GM12878 (cell line): ENCODE measurements around the gene MYH7B. TPM values are rescaled to one million over a fixed set of nuclear protein-coding genes. Genes with fewer than 3 reads are reported as not detected.

Experiments used
- ATAC-seq: fragments of 200-7000 bp; cut with Tn5 transposase; 3 replicates; pipeline ENCODE4 v1.9.1; 2020; ENCODE audit warnings: mild to moderate bottlenecking, moderate library complexity
- BruUV-seq: library from RNA; stranded (reverse); fragments of 400-500 nt; replicated peaks from 2 replicates; lab custom pipeline; 2021; lab: Mats Ljungman, UMichigan
- CTCF ChIA-PET: fragments of 300-600 bp; sonication (Branson Sonifier 250); formaldehyde crosslinking; extraction: SDS; loops from one replicate; lab custom pipeline; 2021; ENCODE audit warnings: inconsistent platforms; lab: Yijun Ruan, JAX
- POLR2A ChIA-PET: fragments of 350-600 bp; formaldehyde crosslinking; extraction: SDS; loops from one replicate; lab custom pipeline; 2021; ENCODE audit warnings: inconsistent platforms; lab: Charles Lee
- RAD21 ChIA-PET: fragments of 300-600 bp; sonication (Branson Sonifier 250); formaldehyde crosslinking; loops from one replicate; lab custom pipeline; 2023; ENCODE audit warnings: antibody characterized with exemption; ENCODE audit not compliant: unreplicated experiment; lab: Charles Lee
- SMC1A ChIA-PET: fragments of 300-600 bp; sonication (Branson Sonifier 250); formaldehyde crosslinking; loops from one replicate; lab custom pipeline; 2023; ENCODE audit not compliant: unreplicated experiment, uncharacterized antibody; lab: Charles Lee
- DNase-seq: peaks from one replicate; pipeline ENCODE4 v3.0.0-alpha.2; 2011; ENCODE audit warnings: low read depth, low spot score
- FAIRE-seq: peaks from 3 replicates; lab custom pipeline; 2011; peaks lifted over from hg19 to GRCh38; lab: Jason Lieb, UNC
- H2AFZ ChIP-seq: 2 replicates; pipeline ENCODE4 v1.6.0; 2011; ENCODE audit warnings: low read depth, low read length, control low read depth; ENCODE audit not compliant: control insufficient read depth
- H3K27ac ChIP-seq: 2 replicates; pipeline ENCODE4 v1.5.1; 2011; ENCODE audit warnings: control low read depth; ENCODE audit not compliant: control insufficient read depth, insufficient read depth
- H3K27me3 ChIP-seq, 2 experiments: replicated peaks in 1 of 2; 2 replicates each; pipeline versions ENCODE4 v1.6.0 to v1.6.1; 2011; ENCODE audit warnings: low read length in 1 of 2; ENCODE audit not compliant: control insufficient read depth in 2 of 2, insufficient read depth in 2 of 2
- H3K36me3 ChIP-seq, 2 experiments: 2 replicates each; pipeline ENCODE4 v1.5.1; 2011; ENCODE audit warnings: low read length in 1 of 2; ENCODE audit not compliant: control insufficient read depth in 2 of 2, insufficient read depth in 2 of 2
- H3K4me1 ChIP-seq: 2 replicates; pipeline ENCODE4 v1.6.1; 2011; ENCODE audit warnings: mild to moderate bottlenecking, low read length, moderate library complexity, mixed read lengths; ENCODE audit not compliant: control insufficient read depth, insufficient read depth
- H3K4me2 ChIP-seq: 2 replicates; pipeline ENCODE4 v1.6.0; 2011; ENCODE audit warnings: control low read depth; ENCODE audit not compliant: control insufficient read depth, insufficient read depth
- H3K4me3 ChIP-seq: fragments of 200-600 bp; sonication (generic); 2 replicates; pipeline ENCODE4 v1.5.1; 2016
- H3K79me2 ChIP-seq: 2 replicates; pipeline ENCODE4 v1.6.0; 2011; ENCODE audit warnings: low read length; ENCODE audit not compliant: control insufficient read depth, insufficient read depth
- H3K9ac ChIP-seq: 2 replicates; pipeline ENCODE4 v1.8.0; 2011; ENCODE audit warnings: low read length, control low read depth, mixed read lengths; ENCODE audit not compliant: control insufficient read depth, insufficient read depth
- H3K9me3 ChIP-seq: replicated peaks from 3 replicates; pipeline ENCODE4 v1.5.1; 2011; ENCODE audit warnings: mild to moderate bottlenecking, low read length; ENCODE audit not compliant: control insufficient read depth, insufficient read depth
- H4K20me1 ChIP-seq: 2 replicates; pipeline ENCODE4 v1.6.0; 2011; ENCODE audit not compliant: control insufficient read depth, insufficient read depth
- CREB1 ChIP-seq: IDR thresholded peaks from 2 replicates; pipeline ENCODE4 v1.6.1; 2012; ENCODE audit warnings: low read depth, mild to moderate bottlenecking, inconsistent platforms
- HSF1 ChIP-seq: fragments of 150-350 bp; IDR thresholded peaks from 2 replicates; pipeline ENCODE4 v1.6.1; 2014; ENCODE audit warnings: mild to moderate bottlenecking, low read depth, low read length
- IRF4 ChIP-seq: IDR thresholded peaks from 2 replicates; pipeline ENCODE4 v1.6.1; 2011; ENCODE audit warnings: low read depth, low read length
- NFYB ChIP-seq: IDR thresholded peaks from 2 replicates; pipeline ENCODE4 v1.6.1; 2011; ENCODE audit warnings: low read depth, mild to moderate bottlenecking, low read length, improper control_type of control experiment, moderate library complexity; ENCODE audit not compliant: insufficient read depth
- RBBP5 ChIP-seq: fragments of 200-600 bp; sonication (generic); conservative IDR thresholded peaks from 2 replicates; pipeline ENCODE4 v1.6.1; 2016
- RFX5 ChIP-seq: IDR thresholded peaks from 2 replicates; pipeline ENCODE4 v1.6.1; 2011; ENCODE audit warnings: low read depth, low read length, improper control_type of control experiment
- SMARCA5 ChIP-seq: fragments of 450-650 bp; IDR thresholded peaks from 2 replicates; pipeline ENCODE4 v1.6.1; 2017; ENCODE audit warnings: mild to moderate bottlenecking
- SPI1 ChIP-seq: IDR thresholded peaks from 2 replicates; pipeline ENCODE4 v1.6.1; 2011; ENCODE audit warnings: low read depth, mild to moderate bottlenecking, low read length, moderate library complexity, borderline replicate concordance; ENCODE audit not compliant: insufficient read depth
- SRF ChIP-seq, 2 experiments: IDR thresholded peaks; 2 replicates each; pipeline ENCODE4 v1.6.1; 2011; ENCODE audit warnings: low read depth in 2 of 2, low read length in 2 of 2, mild to moderate bottlenecking in 1 of 2, moderate library complexity in 1 of 2
- TCF12 ChIP-seq: IDR thresholded peaks from 2 replicates; pipeline ENCODE4 v1.6.1; 2011; ENCODE audit warnings: low read depth, mild to moderate bottlenecking, low read length
- WRNIP1 ChIP-seq: IDR thresholded peaks from 2 replicates; pipeline ENCODE4 v1.6.1; 2011; ENCODE audit warnings: low read depth, low read length, improper control_type of control experiment, borderline replicate concordance
- ZNF622 ChIP-seq: fragments of 450-650 bp; IDR thresholded peaks from 2 replicates; pipeline ENCODE4 v1.6.1; 2017; ENCODE audit warnings: mild to moderate bottlenecking, inconsistent platforms
- WGBS: methylation state at CpG from one replicate; pipeline ENCODE4 v1.1.6; 2016; ENCODE audit warnings: low lambda C conversion rate; ENCODE audit not compliant: insufficient replicate concordance, insufficient coverage; ENCODE audit errors: missing lambda C conversion rate; 5-methylcytosine and 5-hydroxymethylcytosine counted together
- in situ Hi-C: fragments of 300-500 bp; cut with MboI; formaldehyde crosslinking; loops from 9 replicates; pipeline ENCODE4 v1.14.3; 2018; ENCODE audit warnings: mixed read lengths
- intact Hi-C: fragments of 100-400 bp; cut with micrococcal nuclease; formaldehyde crosslinking; loops from one replicate; pipeline ENCODE4 v1.14.2; 2022; ENCODE audit not compliant: unreplicated experiment
- polyA plus RNA-seq, 11 experiments: library from polyadenylated mRNA; depleted of rRNA in 4 of 11; unstranded in 6 of 11; stranded (reverse) in 5 of 11; fragments of >200 nt; fragmentation: Nextera tagmentation in 4 of 11; fragmentation: Illumina TruSeq in 1 of 11; extraction: Ambion mirVana in 4 of 11; extraction: Trizol in 1 of 11; gene quantifications; 1 replicate in 1 of 11; 2 replicates in 10 of 11; pipeline versions ENCODE4 v1.2.1 to v1.2.3, GENCODE V29; 2011 to 2016; ENCODE audit warnings: inconsistent platforms in 2 of 11, missing spikeins in 2 of 11, low read depth in 1 of 11
- total RNA-seq, 4 experiments: library from RNA; depleted of rRNA in 3 of 4; stranded (reverse); fragments of >200 nt in 3 of 4; fragmentation: Illumina TruSeq in 1 of 4; extraction: Trizol in 1 of 4; gene quantifications; 2 replicates each; pipeline versions ENCODE4 v1.2.1 to v1.2.3, GENCODE V29; 2013 to 2021
- TF ChIP-seq, protein P1 (sequence below): IDR thresholded peaks from 2 replicates; pipeline ENCODE4 v1.6.1; 2011; ENCODE audit warnings: low read depth, low read length, improper control_type of control experiment, borderline replicate concordance

Gene MYH7B
- total and polyA plus RNA-seq, 10 of the 15 experiments (the other 5 are each of a cell fraction or from before 2014, with no cell fraction given): 0.01 to 0.40 (median 0.20) TPM; not detected in 3

- in situ Hi-C loops (no loop called here), intact Hi-C loops (no loop called here)
- RAD21 ChIA-PET: interaction anchor here (0.6 to 1.1 kb wide), 2 partner anchors 95 to 127 kb away, joined by 3 read pairs; no protein-coding TSS in a partner anchor
- Histone ChIP-seq H3K4me3 (no peak overlapping the region), H3K27ac (no peak overlapping the region), H3K9me3 (no peaks in the 10 kb centered on the region), H4K20me1 (no peaks in the 10 kb centered on the region), H3K27me3 (no peaks in the 10 kb centered on the region), H3K9ac (no peak overlapping the region), H3K79me2 (no peaks in the 10 kb centered on the region), H3K36me3 (peaks cover 3 to 45% of the 10 kb centered on the region in 2 experiments; a peak in 3 of 4 replicates), H3K4me2 (no peak overlapping the region), H2AFZ (no peak overlapping the region), H3K4me1 (no peaks in the 10 kb centered on the region)
- no peak for TF ChIP-seq CREB1
- TF ChIP-seq SMARCA5: no peak
- no peak for TF ChIP-seq ZNF622
- no peak for TF ChIP-seq IRF4
- no peak for TF ChIP-seq RBBP5
- TF ChIP-seq RFX5: no peak
- TF ChIP-seq NFYB: no peak
- TF ChIP-seq, protein P1, sequence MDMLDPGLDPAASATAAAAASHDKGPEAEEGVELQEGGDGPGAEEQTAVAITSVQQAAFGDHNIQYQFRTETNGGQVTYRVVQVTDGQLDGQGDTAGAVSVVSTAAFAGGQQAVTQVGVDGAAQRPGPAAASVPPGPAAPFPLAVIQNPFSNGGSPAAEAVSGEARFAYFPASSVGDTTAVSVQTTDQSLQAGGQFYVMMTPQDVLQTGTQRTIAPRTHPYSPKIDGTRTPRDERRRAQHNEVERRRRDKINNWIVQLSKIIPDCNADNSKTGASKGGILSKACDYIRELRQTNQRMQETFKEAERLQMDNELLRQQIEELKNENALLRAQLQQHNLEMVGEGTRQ: no peak
- TF ChIP-seq TCF12: no peak
- TF ChIP-seq WRNIP1: no peak
- TF ChIP-seq SPI1: no peak
- no peak for TF ChIP-seq SRF (IDR thresholded peaks at IDR 0.05; ENCODE audit: low read depth in 2 of 2, low read length in 2 of 2)
- no peak for TF ChIP-seq HSF1
- BruUV-seq: no TSS peak
- FAIRE-seq (no peak), DNase-seq (no peak), ATAC-seq (no peak)
- POLR2A ChIA-PET: interaction anchor here (0.5 kb wide), 1 partner anchor 731 kb away, joined by 3 read pairs; no protein-coding TSS in a partner anchor
- SMC1A ChIA-PET: no interaction called here
- WGBS: 95% methylated on average over 26 of the region's 28 CpGs
- CTCF ChIA-PET: interaction anchor here (1.2 to 1.4 kb wide), 2 partner anchors 87 to 127 kb away, joined by 3 to 4 read pairs; no protein-coding TSS in a partner anchor
Observed at GRCh38 chr20:35000922-35001595, 45.4 kb downstream of the MYH7B start.
